Fibroblast of skin of left quadriceps (primary cell): ENCODE results near the gene GDF7.

Source experiments
- DNase-seq, 2 experiments: peaks; one replicate each; pipeline ENCODE4 v3.0.0-alpha.2; 2013; ENCODE audit warnings: low read depth in 2 of 2

Gene GDF7

GRCh38 chr2:20645301-20645701, 21.6 kb upstream of the GDF7 start:
- no peak for DNase-seq

- DNase-seq: no peak
Measured at GRCh38 chr2:20645761-20646160, 21.2 kb upstream of the GDF7 start.

GRCh38 chr2:20646446-20646845, 20.5 kb upstream of the GDF7 start:
- no peak for DNase-seq

GRCh38 chr2:20647211-20647610, 19.7 kb upstream of the GDF7 start:
- no peak for DNase-seq

GRCh38 chr2:20647738-20648137, 19.2 kb upstream of the GDF7 start:
- DNase-seq: no peak

GRCh38 chr2:20648206-20648605, 18.7 kb upstream of the GDF7 start:
- DNase-seq: no peak

- DNase-seq: no peak
Measured at GRCh38 chr2:20648831-20649230, 18.1 kb upstream of the GDF7 start.

GRCh38 chr2:20649576-20649975, 17.4 kb upstream of the GDF7 start:
- DNase-seq: no peak

GRCh38 chr2:20649976-20650375, 17.0 kb upstream of the GDF7 start:
- DNase-seq: no peak

GRCh38 chr2:20650393-20650876, 16.5 kb upstream of the GDF7 start:
- DNase-seq: no peak

GRCh38 chr2:20650877-20651730, 15.8 kb upstream of the GDF7 start, which contains the start of gene HS1BP3:
Gene HS1BP3, minus strand, starts transcription at chr2:20651098. Its CDS starts 35 bp downstream, at chr2:20651063.
- DNase-seq: peak; percentile 36 to 46

GRCh38 chr2:20651731-20652099, 15.2 kb upstream of the GDF7 start:
- no peak for DNase-seq

GRCh38 chr2:20652141-20652540, 14.8 kb upstream of the GDF7 start:
- no peak for DNase-seq

GRCh38 chr2:20652673-20653575, 14.0 kb upstream of the GDF7 start:
- no peak for DNase-seq

- no peak for DNase-seq
Measured at GRCh38 chr2:20653695-20654534, 13.0 kb upstream of the GDF7 start.

- no peak for DNase-seq
Measured at GRCh38 chr2:20654535-20654813, 12.5 kb upstream of the GDF7 start.

- no peak for DNase-seq
Measured at GRCh38 chr2:20656561-20656960, 10.4 kb upstream of the GDF7 start.

- no peak for DNase-seq
Measured at GRCh38 chr2:20657522-20658235, 9.3 kb upstream of the GDF7 start.

GRCh38 chr2:20660506-20661420, 6.2 kb upstream of the GDF7 start:
- DNase-seq: no peak
